PC-9 (cell line): Measurements from ENCODE around the gene ZNF100. TPM values are rescaled to one million over a fixed set of nuclear protein-coding genes. Genes with fewer than 3 reads are reported as not detected.

ENCODE experiments used
- BruUV-seq: library from RNA; stranded (reverse); fragments of 400-500 nt; replicated peaks from 2 replicates; lab custom pipeline; 2021; lab: Mats Ljungman, UMichigan
- CTCF ChIA-PET: fragments of 300-600 bp; sonication (Branson Sonifier 250); formaldehyde crosslinking; loops from one replicate; lab custom pipeline; 2022; ENCODE audit warnings: antibody characterized with exemption; lab: Charles Lee
- POLR2A ChIA-PET: fragments of 300-600 bp; sonication (Branson Sonifier 250); formaldehyde crosslinking; loops from one replicate; lab custom pipeline; 2022; ENCODE audit warnings: antibody characterized with exemption; ENCODE audit not compliant: unreplicated experiment; lab: Charles Lee
- DNase-seq, 2 experiments: peaks; one replicate each; pipeline versions ENCODE4 v3.0.0 to v3.0.0-alpha.2; 2015 to 2022; ENCODE audit warnings: mixed read lengths in 1 of 2
- H2AFZ ChIP-seq: fragments of 200-600 bp; sonication (generic); 2 replicates; pipeline ENCODE4 v1.8.1; 2017; ENCODE audit warnings: antibody characterized with exemption
- H3F3A ChIP-seq: fragments of 200-600 bp; sonication (generic); 2 replicates; pipeline ENCODE4 v1.8.1; 2017; ENCODE audit warnings: antibody characterized with exemption, mild to moderate bottlenecking, low read depth; ENCODE audit not compliant: insufficient read depth
- H3K27ac ChIP-seq: fragments of 200-600 bp; sonication (generic); 2 replicates; pipeline ENCODE4 v1.6.1; 2016; ENCODE audit warnings: mixed run types
- H3K27me3 ChIP-seq: fragments of 200-600 bp; sonication (generic); 2 replicates; pipeline ENCODE4 v1.6.1; 2016; ENCODE audit warnings: low read depth, mixed run types; ENCODE audit not compliant: insufficient read depth
- H3K36me3 ChIP-seq: fragments of 200-600 bp; sonication (generic); 2 replicates; pipeline ENCODE4 v1.6.1; 2016; ENCODE audit warnings: low read depth, mixed run types
- H3K4me1 ChIP-seq: fragments of 200-600 bp; sonication (generic); replicated peaks from 2 replicates; pipeline ENCODE4 v1.6.1; 2016; ENCODE audit warnings: mixed run types; ENCODE audit not compliant: insufficient read depth
- H3K4me2 ChIP-seq: fragments of 200-600 bp; sonication (generic); 2 replicates; pipeline ENCODE4 v1.6.1; 2017; ENCODE audit warnings: mixed run types
- H3K4me3 ChIP-seq: fragments of 200-600 bp; sonication (generic); 2 replicates; pipeline ENCODE4 v1.6.1; 2016; ENCODE audit warnings: mixed run types
- H3K79me2 ChIP-seq: fragments of 200-600 bp; sonication (generic); 2 replicates; pipeline ENCODE4 v1.6.1; 2017; ENCODE audit warnings: low read depth, mixed run types
- H3K9me2 ChIP-seq: fragments of 200-600 bp; sonication (generic); 2 replicates; pipeline ENCODE4 v1.8.1; 2017; ENCODE audit warnings: mild to moderate bottlenecking; ENCODE audit not compliant: insufficient read depth
- H3K9me3 ChIP-seq: fragments of 200-600 bp; sonication (generic); 2 replicates; pipeline ENCODE4 v1.8.1; 2016; ENCODE audit warnings: low read depth; ENCODE audit not compliant: insufficient read depth
- H4K20me1 ChIP-seq: fragments of 200-600 bp; sonication (generic); 2 replicates; pipeline ENCODE4 v1.8.1; 2017; ENCODE audit not compliant: insufficient read depth
- EZH2 ChIP-seq: fragments of 200-600 bp; sonication (generic); IDR thresholded peaks from 2 replicates; pipeline ENCODE4 v1.8.0; 2017; ENCODE audit warnings: antibody characterized with exemption, low read depth
- intact Hi-C: fragments of 100-400 bp; cut with micrococcal nuclease; formaldehyde crosslinking; loops from one replicate; pipeline ENCODE4 v1.10.0; 2022; ENCODE audit not compliant: unreplicated experiment
- total RNA-seq: library from RNA; stranded (reverse); gene quantifications from 2 replicates; pipeline ENCODE4 v1.2.3, GENCODE V29; 2021
- TF ChIP-seq, protein P1 (sequence below): fragments of 200-600 bp; sonication (generic); conservative IDR thresholded peaks from 2 replicates; pipeline ENCODE4 v1.6.1; 2017; ENCODE audit warnings: mixed run types, antibody characterized with exemption, mild to moderate bottlenecking, moderate library complexity

ZNF100 gene
- total RNA-seq, 1 experiment from 2014 or later, result 7.7 TPM

DNA sequence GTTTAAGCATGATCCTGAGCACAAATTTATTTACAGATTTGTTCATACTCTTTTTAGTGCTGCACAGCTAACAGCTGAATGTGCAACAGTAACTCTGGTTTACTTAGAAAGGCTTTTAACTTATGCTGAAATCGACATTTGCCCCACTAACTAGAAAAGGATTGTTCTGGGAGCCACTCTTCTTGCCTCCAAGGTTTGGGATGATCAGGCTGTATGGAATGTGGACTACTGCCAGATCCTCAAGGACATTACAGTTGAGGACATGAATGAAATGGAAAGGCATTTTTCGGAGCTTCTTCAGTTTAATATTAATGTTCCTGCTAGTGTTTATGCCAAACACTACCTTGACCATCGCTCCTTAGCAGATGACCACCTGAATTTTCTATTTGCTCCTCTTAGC, 16.0 kb downstream of the ZNF100 start:
- H3K27me3 ChIP-seq, result no peaks in the 10 kb centered on the region
- ChIA-PET POLR2A (no interaction called here), CTCF (no interaction called here)
- H3F3A ChIP-seq, result no peaks in the 10 kb centered on the region
- H3K4me2 ChIP-seq, result no peak overlapping the region
- H3K79me2 ChIP-seq, result peaks cover 14% of the 10 kb centered on the region; the same call in 1 of the 2 replicates
- H3K9me3 ChIP-seq, result peaks cover 17% of the 10 kb centered on the region
- intact Hi-C loops, result no loop called here
- H3K4me1 ChIP-seq, result no peaks in the 10 kb centered on the region
- DNase-seq, result no peak
- TF ChIP-seq, protein P1, sequence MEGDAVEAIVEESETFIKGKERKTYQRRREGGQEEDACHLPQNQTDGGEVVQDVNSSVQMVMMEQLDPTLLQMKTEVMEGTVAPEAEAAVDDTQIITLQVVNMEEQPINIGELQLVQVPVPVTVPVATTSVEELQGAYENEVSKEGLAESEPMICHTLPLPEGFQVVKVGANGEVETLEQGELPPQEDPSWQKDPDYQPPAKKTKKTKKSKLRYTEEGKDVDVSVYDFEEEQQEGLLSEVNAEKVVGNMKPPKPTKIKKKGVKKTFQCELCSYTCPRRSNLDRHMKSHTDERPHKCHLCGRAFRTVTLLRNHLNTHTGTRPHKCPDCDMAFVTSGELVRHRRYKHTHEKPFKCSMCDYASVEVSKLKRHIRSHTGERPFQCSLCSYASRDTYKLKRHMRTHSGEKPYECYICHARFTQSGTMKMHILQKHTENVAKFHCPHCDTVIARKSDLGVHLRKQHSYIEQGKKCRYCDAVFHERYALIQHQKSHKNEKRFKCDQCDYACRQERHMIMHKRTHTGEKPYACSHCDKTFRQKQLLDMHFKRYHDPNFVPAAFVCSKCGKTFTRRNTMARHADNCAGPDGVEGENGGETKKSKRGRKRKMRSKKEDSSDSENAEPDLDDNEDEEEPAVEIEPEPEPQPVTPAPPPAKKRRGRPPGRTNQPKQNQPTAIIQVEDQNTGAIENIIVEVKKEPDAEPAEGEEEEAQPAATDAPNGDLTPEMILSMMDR, result no peak
- TF ChIP-seq EZH2, result no peak
- no peaks in the 10 kb centered on the region for H3K9me2 ChIP-seq
- no peak overlapping the region for H3K4me3 ChIP-seq
- H4K20me1 ChIP-seq, result no peaks in the 10 kb centered on the region
- no peak overlapping the region for H2AFZ ChIP-seq
- no peak overlapping the region for H3K27ac ChIP-seq
- no TSS peak for BruUV-seq
- H3K36me3 ChIP-seq, result peaks cover 59% of the 10 kb centered on the region

DNA sequence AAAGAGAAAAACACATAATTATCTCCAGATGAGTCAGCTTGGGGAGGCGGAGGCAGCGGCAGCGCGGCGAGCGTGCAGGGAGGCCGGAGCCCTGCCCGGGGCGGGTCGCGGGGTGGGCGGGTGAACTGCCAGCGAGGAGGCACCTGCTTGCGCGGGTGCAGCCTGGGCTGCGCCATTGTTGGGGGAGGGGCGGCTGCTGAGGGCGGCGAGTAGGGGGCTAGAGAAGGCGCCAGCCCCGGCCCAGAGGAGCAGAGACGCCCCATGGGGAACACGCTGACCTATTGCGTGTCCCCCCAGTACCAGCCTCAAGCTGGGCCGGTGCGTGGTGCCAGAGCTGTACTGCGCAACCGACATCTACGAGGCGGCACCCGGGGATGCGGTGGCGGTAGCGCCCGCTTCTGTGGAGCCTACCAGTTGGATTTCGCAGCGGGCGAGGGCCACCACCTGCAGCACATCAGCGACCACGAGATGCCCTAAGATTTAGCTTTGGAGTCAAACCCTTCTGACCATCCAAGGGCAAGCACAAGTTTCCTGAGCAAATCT, 16.7 kb downstream of the ZNF100 start:
- H3K4me3 ChIP-seq, result no peak overlapping the region
- no peaks in the 10 kb centered on the region for H3F3A ChIP-seq
- no peak for DNase-seq
- no peaks in the 10 kb centered on the region for H3K27me3 ChIP-seq
- H3K27ac ChIP-seq, result no peak overlapping the region
- POLR2A ChIA-PET, result no interaction called here
- H3K4me2 ChIP-seq, result no peak overlapping the region
- no TSS peak for BruUV-seq
- no peaks in the 10 kb centered on the region for H3K4me1 ChIP-seq
- H4K20me1 ChIP-seq, result no peaks in the 10 kb centered on the region
- peaks cover 9% of the 10 kb centered on the region; the same call in 1 of the 2 replicates for H3K79me2 ChIP-seq
- peaks cover 10% of the 10 kb centered on the region; the same call in 1 of the 2 replicates for H3K9me3 ChIP-seq
- H3K36me3 ChIP-seq, result peaks cover 52% of the 10 kb centered on the region
- intact Hi-C loops, result no loop called here
- H2AFZ ChIP-seq, result no peak overlapping the region
- no peak for TF ChIP-seq EZH2
- TF ChIP-seq, protein P1, result no peak
- no peaks in the 10 kb centered on the region for H3K9me2 ChIP-seq
- CTCF ChIA-PET, result no interaction called here

DNA sequence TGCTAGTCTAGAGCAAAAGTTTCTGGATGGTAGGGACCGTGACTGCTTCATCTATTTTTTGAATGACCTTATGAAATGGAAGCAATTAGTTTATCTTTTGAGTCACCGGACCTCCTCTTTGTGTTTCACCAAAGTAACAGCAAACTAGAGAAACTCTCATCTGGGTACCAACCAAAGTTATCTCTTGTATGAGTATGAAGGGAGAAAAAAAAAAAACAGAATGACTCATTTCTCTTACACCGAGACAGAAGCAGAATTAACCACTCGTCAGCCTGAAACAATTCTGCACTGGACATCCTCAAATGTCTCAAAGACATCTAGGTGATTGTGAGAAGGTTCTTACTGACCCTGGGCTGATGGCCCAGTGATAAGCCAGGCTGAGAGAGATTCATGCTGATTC, 18.3 kb downstream of the ZNF100 start:
- no peaks in the 10 kb centered on the region for H3K4me1 ChIP-seq
- POLR2A ChIA-PET, result no interaction called here
- H2AFZ ChIP-seq, result no peak overlapping the region
- H3K4me2 ChIP-seq, result no peak overlapping the region
- no peak overlapping the region for H3K27ac ChIP-seq
- no peaks in the 10 kb centered on the region for H3F3A ChIP-seq
- intact Hi-C loops, result no loop called here
- H3K79me2 ChIP-seq, result no peaks in the 10 kb centered on the region; the same call in 1 of the 2 replicates
- TF ChIP-seq EZH2, result no peak
- TF ChIP-seq, protein P1, result no peak
- DNase-seq, result no peak
- BruUV-seq, result no TSS peak
- CTCF ChIA-PET, result no interaction called here
- H3K9me2 ChIP-seq, result no peaks in the 10 kb centered on the region
- peaks cover 47% of the 10 kb centered on the region for H3K36me3 ChIP-seq
- no peak overlapping the region for H3K4me3 ChIP-seq
- peaks cover 9% of the 10 kb centered on the region; the same call in 1 of the 2 replicates for H3K9me3 ChIP-seq
- no peaks in the 10 kb centered on the region for H3K27me3 ChIP-seq
- H4K20me1 ChIP-seq, result no peaks in the 10 kb centered on the region
